Thyroid gland (tissue), 4 donors: ENCODE data around the gene EMILIN1.

ENCODE experiments used
- POLR2A ChIP-seq, 2 donors: fragments of 450-650 bp; IDR thresholded peaks; one replicate each; pipeline ENCODE4 v1.6.1; 2017; ENCODE audit warnings: antibody characterized with exemption in 2 of 2, mild to moderate bottlenecking in 2 of 2, moderate library complexity in 1 of 2
- TF ChIP-seq, protein P1 (sequence below), 6 experiments: fragments of 200-600 bp in 3 of 6; fragments of 450-650 bp in 3 of 6; sonication (generic) in 3 of 6; IDR thresholded peaks; one replicate each; pipeline ENCODE4 v1.5.1; 2016 to 2019; ENCODE audit warnings: antibody characterized with exemption in 6 of 6, mild to moderate bottlenecking in 2 of 6, inconsistent platforms in 1 of 6, moderate library complexity in 1 of 6

DNA sequence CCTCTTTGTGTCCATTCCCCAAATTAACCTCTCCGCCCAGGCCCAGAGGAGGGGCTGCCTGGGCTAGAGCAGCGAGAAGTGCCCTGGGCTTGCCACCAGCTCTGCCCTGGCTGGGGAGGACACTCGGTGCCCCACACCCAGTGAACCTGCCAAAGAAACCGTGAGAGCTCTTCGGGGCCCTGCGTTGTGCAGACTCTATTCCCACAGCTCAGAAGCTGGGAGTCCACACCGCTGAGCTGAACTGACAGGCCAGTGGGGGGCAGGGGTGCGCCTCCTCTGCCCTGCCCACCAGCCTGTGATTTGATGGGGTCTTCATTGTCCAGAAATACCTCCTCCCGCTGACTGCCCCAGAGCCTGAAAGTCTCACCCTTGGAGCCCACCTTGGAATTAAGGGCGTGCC, 21.6 kb downstream of the EMILIN1 start:
- TF ChIP-seq, protein P1, sequence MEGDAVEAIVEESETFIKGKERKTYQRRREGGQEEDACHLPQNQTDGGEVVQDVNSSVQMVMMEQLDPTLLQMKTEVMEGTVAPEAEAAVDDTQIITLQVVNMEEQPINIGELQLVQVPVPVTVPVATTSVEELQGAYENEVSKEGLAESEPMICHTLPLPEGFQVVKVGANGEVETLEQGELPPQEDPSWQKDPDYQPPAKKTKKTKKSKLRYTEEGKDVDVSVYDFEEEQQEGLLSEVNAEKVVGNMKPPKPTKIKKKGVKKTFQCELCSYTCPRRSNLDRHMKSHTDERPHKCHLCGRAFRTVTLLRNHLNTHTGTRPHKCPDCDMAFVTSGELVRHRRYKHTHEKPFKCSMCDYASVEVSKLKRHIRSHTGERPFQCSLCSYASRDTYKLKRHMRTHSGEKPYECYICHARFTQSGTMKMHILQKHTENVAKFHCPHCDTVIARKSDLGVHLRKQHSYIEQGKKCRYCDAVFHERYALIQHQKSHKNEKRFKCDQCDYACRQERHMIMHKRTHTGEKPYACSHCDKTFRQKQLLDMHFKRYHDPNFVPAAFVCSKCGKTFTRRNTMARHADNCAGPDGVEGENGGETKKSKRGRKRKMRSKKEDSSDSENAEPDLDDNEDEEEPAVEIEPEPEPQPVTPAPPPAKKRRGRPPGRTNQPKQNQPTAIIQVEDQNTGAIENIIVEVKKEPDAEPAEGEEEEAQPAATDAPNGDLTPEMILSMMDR (IDR thresholded peaks at IDR 0.05): no peak
- no peak for TF ChIP-seq POLR2A (IDR thresholded peaks at IDR 0.05)
